GM12892 (cell line): ENCODE results near the gene NAALADL2.

Source experiments
- POLR2A ChIP-seq: IDR thresholded peaks from 2 replicates; pipeline ENCODE4 v1.6.1; 2011; ENCODE audit warnings: low read depth, low read length, control low read depth
- POLR2AphosphoS5 ChIP-seq: IDR thresholded peaks from 2 replicates; pipeline ENCODE4 v1.6.1; 2011; ENCODE audit warnings: low read depth, low read length, control low read depth
- TAF1 ChIP-seq: IDR thresholded peaks from 2 replicates; pipeline ENCODE4 v1.6.1; 2011; ENCODE audit warnings: low read depth, mild to moderate bottlenecking, control low read depth, low read length, borderline replicate concordance

DNA sequence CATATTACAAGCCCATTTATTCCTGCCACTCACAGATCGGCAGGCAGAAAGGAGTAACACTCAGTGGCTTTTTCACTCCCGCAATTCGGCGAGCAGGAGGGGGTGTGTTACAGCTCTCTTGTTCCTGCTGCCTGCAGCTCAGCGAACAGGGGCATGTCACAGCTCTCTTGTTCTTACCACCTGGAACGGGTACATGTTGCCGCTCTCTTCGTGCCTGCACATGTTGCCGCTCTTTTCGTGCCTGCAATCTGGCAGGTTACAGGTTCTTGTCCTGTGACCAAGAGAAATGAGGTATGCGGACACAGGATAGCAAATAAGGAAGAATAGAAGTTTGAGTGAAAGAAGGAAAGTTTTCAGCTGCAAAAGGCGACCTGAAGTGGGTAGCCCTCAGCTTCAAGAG lies 761.4 kb downstream of the NAALADL2 start:
- TF ChIP-seq POLR2A (no peak), POLR2AphosphoS5 (no peak), TAF1 (no peak)
